ENCODE results near the gene CADM2.
"Not testable (repeated sequence)": the region's sequence is repeated elsewhere in the genome, so short reads cannot be mapped to it uniquely, and the experiment has no call there.

The CADM2 gene

DNA sequence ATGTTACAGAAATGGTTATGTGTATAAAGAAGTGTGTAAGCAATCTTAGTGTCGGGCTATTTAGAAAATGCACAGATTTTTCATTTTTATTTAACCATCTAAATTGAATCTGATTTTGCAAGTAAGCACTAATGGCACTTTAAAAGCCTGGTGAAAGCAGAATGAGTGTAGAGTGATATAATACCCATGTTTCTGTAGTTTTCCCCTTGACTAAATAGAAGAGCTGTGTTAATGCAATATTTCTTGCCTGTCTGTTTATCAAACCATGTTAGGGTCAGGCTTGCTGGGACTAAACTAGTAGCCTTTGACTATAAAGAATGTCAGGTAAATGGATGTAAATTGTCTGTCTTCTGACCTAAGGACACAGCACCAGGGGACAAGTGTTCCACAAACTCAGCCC, 714.0 kb downstream of the CADM2 start:
- no peak overlapping the region for H3K27ac ChIP-seq
- TF ChIP-seq ZFX (IDR thresholded peaks at IDR 0.05): no peak
- TF ChIP-seq, protein P1, sequence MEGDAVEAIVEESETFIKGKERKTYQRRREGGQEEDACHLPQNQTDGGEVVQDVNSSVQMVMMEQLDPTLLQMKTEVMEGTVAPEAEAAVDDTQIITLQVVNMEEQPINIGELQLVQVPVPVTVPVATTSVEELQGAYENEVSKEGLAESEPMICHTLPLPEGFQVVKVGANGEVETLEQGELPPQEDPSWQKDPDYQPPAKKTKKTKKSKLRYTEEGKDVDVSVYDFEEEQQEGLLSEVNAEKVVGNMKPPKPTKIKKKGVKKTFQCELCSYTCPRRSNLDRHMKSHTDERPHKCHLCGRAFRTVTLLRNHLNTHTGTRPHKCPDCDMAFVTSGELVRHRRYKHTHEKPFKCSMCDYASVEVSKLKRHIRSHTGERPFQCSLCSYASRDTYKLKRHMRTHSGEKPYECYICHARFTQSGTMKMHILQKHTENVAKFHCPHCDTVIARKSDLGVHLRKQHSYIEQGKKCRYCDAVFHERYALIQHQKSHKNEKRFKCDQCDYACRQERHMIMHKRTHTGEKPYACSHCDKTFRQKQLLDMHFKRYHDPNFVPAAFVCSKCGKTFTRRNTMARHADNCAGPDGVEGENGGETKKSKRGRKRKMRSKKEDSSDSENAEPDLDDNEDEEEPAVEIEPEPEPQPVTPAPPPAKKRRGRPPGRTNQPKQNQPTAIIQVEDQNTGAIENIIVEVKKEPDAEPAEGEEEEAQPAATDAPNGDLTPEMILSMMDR (conservative IDR thresholded peaks at IDR 0.05): no peak

- no peak overlapping the region for H3K27ac ChIP-seq
- TF ChIP-seq ZFX (IDR thresholded peaks at IDR 0.05): no peak
- TF ChIP-seq, protein P1 (conservative IDR thresholded peaks at IDR 0.05): no peak
Measured at GRCh38 chr3:85678713-85679112, 719.9 kb downstream of the CADM2 start.

- no peak overlapping the region for H3K27ac ChIP-seq
- no peak for TF ChIP-seq ZFX (IDR thresholded peaks at IDR 0.05)
- TF ChIP-seq, protein P1 (conservative IDR thresholded peaks at IDR 0.05): no peak
Measured at GRCh38 chr3:85681906-85682305, 723.1 kb downstream of the CADM2 start.

- H3K27ac ChIP-seq: no peak overlapping the region
- TF ChIP-seq, protein P1 (conservative IDR thresholded peaks at IDR 0.05): no peak
Measured at GRCh38 chr3:85691196-85691595, 732.4 kb downstream of the CADM2 start.

DNA sequence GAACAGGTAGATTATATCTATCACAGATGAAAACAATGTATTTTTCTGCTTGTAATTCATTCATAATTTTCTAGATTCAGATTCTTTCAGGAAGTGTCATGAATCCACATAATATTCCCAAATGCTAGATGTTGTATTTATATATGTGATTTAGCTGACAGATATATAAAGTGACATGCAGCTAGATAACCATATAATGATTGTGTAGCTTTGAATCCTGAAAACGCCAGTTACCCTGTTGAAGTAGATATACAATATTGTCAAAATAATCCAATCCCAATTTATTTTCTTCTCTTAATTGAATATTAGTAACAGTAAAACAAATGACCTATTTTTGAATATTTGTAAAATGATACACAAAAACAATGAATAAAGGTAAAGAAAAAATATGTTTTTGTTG, 738.4 kb downstream of the CADM2 start:
- no peak for TF ChIP-seq ZFX (IDR thresholded peaks at IDR 0.05)
- TF ChIP-seq, protein P1 (conservative IDR thresholded peaks at IDR 0.05): no peak
- no peak overlapping the region for H3K27ac ChIP-seq

DNA sequence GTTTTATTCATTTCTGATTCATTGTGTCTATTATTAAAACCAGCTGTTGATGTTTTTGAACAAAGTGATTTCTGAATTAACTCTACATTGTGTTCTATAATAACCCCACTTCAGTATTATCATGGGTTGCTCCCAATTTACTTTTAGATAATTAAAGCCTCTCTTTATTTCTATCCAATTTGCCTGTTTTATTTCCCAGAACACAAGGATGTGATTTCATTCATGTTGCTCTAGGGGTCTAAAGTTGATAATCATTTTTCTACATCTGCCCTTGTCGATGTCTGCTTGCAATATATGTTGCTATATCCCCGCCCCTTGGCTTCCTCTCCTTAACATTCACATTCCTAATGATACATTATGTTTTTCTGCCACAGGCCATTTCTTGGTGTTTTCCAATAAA, 747.3 kb downstream of the CADM2 start:
- no peak for TF ChIP-seq ZFX (IDR thresholded peaks at IDR 0.05)
- TF ChIP-seq, protein P1 (conservative IDR thresholded peaks at IDR 0.05): no peak
- no peak overlapping the region for H3K27ac ChIP-seq

GRCh38 chr3:85708325-85708724, 749.5 kb downstream of the CADM2 start:
- not testable (repeated sequence) for H3K27ac ChIP-seq

DNA sequence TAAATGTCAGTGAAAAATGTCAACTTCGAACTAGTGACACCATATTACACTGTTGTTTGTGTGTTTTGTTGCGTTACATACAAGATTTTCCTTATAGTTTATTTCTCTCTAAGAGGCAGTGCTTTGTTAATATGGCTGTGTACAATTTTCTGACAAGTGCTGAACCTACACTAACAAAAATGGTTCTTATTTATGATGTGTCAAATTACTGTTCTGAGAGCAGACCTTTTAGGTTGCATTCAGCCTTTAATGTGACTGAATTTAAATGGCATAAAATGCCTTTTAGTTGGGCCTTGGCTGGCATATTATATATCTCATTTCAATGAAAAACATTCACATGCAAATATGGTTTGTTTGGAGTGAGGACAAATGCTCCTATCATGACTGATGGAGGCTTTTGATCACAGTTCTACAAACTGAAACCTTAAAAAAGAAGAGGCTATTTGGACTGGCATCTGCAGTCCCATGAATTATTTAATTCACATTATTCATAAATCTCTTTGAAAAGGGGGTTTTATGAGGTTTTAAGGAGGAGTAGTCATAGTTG, 750.6 kb downstream of the CADM2 start:
- TF ChIP-seq, protein P1 (conservative IDR thresholded peaks at IDR 0.05): no peak
- no peak for TF ChIP-seq ZFX (IDR thresholded peaks at IDR 0.05)

More for the DNA sequence above, 750.6 kb downstream of the CADM2 start:
- H3K27ac ChIP-seq: no peak overlapping the region
